K562 (cell line): Measurements from ENCODE around the gene TARBP1.

Experiments
- ATF2 ChIP-seq: sonication (generic); formaldehyde crosslinking; IDR thresholded peaks from 2 replicates; pipeline ENCODE4 v1.8.1; 2022; ENCODE audit warnings: missing genetic modification reagents
- ATF6 ChIP-seq: sonication (generic); formaldehyde crosslinking; IDR thresholded peaks from 2 replicates; pipeline ENCODE4 v1.4.0; 2020; ENCODE audit warnings: mild to moderate bottlenecking, missing genetic modification reagents
- IRF1 ChIP-seq: sonication (generic); formaldehyde crosslinking; IDR thresholded peaks from 2 replicates; pipeline ENCODE4 v1.8.0; 2022; ENCODE audit warnings: missing genetic modification reagents, mild to moderate bottlenecking, borderline replicate concordance
- JUN ChIP-seq, 2 experiments: sonication (generic) in 1 of 2; formaldehyde crosslinking in 1 of 2; IDR thresholded peaks; 2 replicates each; pipeline versions ENCODE4 v1.6.1 to v1.8.0; 2012 to 2022; ENCODE audit warnings: borderline replicate concordance in 2 of 2, mild to moderate bottlenecking in 2 of 2, improper control_type of control experiment in 1 of 2, low read depth in 1 of 2, low read length in 1 of 2, missing genetic modification reagents in 1 of 2
- KLF10 ChIP-seq: fragments of 250-450 bp; sonication (Bioruptor Pico); IDR thresholded peaks from 2 replicates; pipeline ENCODE4 v1.6.1; 2021; ENCODE audit warnings: matching md5 sums
- MTA3 ChIP-seq: fragments of 450-650 bp; formaldehyde crosslinking; IDR thresholded peaks from 2 replicates; pipeline ENCODE4 v1.6.1; 2017; ENCODE audit warnings: mild to moderate bottlenecking, borderline replicate concordance
- ZNF253 ChIP-seq: fragments of 250-450 bp; sonication (Bioruptor Pico); conservative IDR thresholded peaks from 2 replicates; pipeline ENCODE4 v1.6.1; 2021; ENCODE audit warnings: mild to moderate bottlenecking
- TF ChIP-seq, protein P1 (sequence below), 3 experiments: IDR thresholded peaks in 2 of 3; conservative IDR thresholded peaks in 1 of 3; 2 replicates each; pipeline ENCODE4 v1.5.1; 2011 to 2012; ENCODE audit warnings: low read length in 3 of 3, mild to moderate bottlenecking in 3 of 3, control low read depth in 2 of 3, improper control_type of control experiment in 1 of 3, inconsistent platforms in 1 of 3, low read depth in 1 of 3, mixed read lengths in 1 of 3, moderate library complexity in 1 of 3; ENCODE audit not compliant: insufficient read depth in 2 of 3
- TF ChIP-seq, protein P2 (sequence below): sonication (generic); formaldehyde crosslinking; IDR thresholded peaks from 2 replicates; pipeline ENCODE4 v1.9.0; 2022; ENCODE audit warnings: mild to moderate bottlenecking, missing genetic modification reagents

GRCh38 chr1:234395297-234395696 is 83.7 kb downstream of the TARBP1 start:
- TF ChIP-seq JUN (IDR thresholded peaks at IDR 0.05; ENCODE audit: borderline replicate concordance, low read depth, low read length) (no peak), JUN (CRISPR knock-in tag; IDR thresholded peaks at IDR 0.05; ENCODE audit: borderline replicate concordance) (no peak), ATF2 (CRISPR knock-in tag) (no peak), ZNF253 (no peak), IRF1 (CRISPR knock-in tag) (no peak), KLF10 (CRISPR knock-in tag) (no peak), MTA3 (no peak), ATF6 (no peak)
- TF ChIP-seq, protein P1, sequence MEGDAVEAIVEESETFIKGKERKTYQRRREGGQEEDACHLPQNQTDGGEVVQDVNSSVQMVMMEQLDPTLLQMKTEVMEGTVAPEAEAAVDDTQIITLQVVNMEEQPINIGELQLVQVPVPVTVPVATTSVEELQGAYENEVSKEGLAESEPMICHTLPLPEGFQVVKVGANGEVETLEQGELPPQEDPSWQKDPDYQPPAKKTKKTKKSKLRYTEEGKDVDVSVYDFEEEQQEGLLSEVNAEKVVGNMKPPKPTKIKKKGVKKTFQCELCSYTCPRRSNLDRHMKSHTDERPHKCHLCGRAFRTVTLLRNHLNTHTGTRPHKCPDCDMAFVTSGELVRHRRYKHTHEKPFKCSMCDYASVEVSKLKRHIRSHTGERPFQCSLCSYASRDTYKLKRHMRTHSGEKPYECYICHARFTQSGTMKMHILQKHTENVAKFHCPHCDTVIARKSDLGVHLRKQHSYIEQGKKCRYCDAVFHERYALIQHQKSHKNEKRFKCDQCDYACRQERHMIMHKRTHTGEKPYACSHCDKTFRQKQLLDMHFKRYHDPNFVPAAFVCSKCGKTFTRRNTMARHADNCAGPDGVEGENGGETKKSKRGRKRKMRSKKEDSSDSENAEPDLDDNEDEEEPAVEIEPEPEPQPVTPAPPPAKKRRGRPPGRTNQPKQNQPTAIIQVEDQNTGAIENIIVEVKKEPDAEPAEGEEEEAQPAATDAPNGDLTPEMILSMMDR (IDR thresholded peaks at IDR 0.05 in 2 of 3, conservative IDR thresholded peaks at IDR 0.05 in 1 of 3; ENCODE audit: insufficient read depth in 2 of 3, low read depth in 1 of 3, low read length in 3 of 3): no peak
- TF ChIP-seq, protein P2, sequence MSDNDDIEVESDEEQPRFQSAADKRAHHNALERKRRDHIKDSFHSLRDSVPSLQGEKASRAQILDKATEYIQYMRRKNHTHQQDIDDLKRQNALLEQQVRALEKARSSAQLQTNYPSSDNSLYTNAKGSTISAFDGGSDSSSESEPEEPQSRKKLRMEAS (CRISPR knock-in tag): no peak
